Activated naive CD4-positive, alpha-beta T cell treated with anti-CD3 and anti-CD28 coated beads for 36 hours (primary cell): ENCODE measurements around the gene VPS50. TPM values are rescaled to one million over a fixed set of nuclear protein-coding genes. Genes with fewer than 3 reads are reported as not detected.
"Not testable (repeated sequence)": the region's sequence is repeated elsewhere in the genome, so short reads cannot be mapped to it uniquely, and the experiment has no call there.

ENCODE experiments used
- CTCF ChIA-PET: fragments of 350-600 bp; sonication (Branson Sonifier 250); formaldehyde crosslinking; loops from one replicate; lab custom pipeline; 2021; ENCODE audit warnings: antibody characterized with exemption; lab: Charles Lee
- DNase-seq: peaks from one replicate; pipeline ENCODE4 v3.0.0-alpha.2; 2020
- H3K27ac Mint-ChIP-seq: one replicate; pipeline ENCODE4 v1.8.0; 2021; ENCODE audit warnings: mild to moderate bottlenecking, mixed read lengths
- H3K27me3 Mint-ChIP-seq: one replicate; pipeline ENCODE4 v1.8.0; 2021; ENCODE audit warnings: low read depth, mixed read lengths
- H3K36me3 Mint-ChIP-seq: one replicate; pipeline ENCODE4 v1.8.0; 2021; ENCODE audit warnings: low read depth, mixed read lengths
- H3K4me1 Mint-ChIP-seq: one replicate; pipeline ENCODE4 v1.8.0; 2021; ENCODE audit warnings: low read depth, mixed read lengths
- H3K4me3 Mint-ChIP-seq: one replicate; pipeline ENCODE4 v1.8.0; 2021; ENCODE audit warnings: mild to moderate bottlenecking, moderate library complexity, mixed read lengths
- H3K9me3 Mint-ChIP-seq: one replicate; pipeline ENCODE4 v1.8.0; 2021; ENCODE audit warnings: mixed read lengths
- intact Hi-C: fragments of 100-400 bp; cut with micrococcal nuclease; formaldehyde crosslinking; loops from one replicate; pipeline ENCODE4 v1.15.1; 2023
- total RNA-seq, 2 experiments: library from RNA; stranded (reverse); gene quantifications; one replicate each; pipeline ENCODE4 v1.2.3, GENCODE V29; 2021

VPS50 gene
- total RNA-seq, 2 experiments from 2014 or later = 15.0 to 15.8 TPM

DNA sequence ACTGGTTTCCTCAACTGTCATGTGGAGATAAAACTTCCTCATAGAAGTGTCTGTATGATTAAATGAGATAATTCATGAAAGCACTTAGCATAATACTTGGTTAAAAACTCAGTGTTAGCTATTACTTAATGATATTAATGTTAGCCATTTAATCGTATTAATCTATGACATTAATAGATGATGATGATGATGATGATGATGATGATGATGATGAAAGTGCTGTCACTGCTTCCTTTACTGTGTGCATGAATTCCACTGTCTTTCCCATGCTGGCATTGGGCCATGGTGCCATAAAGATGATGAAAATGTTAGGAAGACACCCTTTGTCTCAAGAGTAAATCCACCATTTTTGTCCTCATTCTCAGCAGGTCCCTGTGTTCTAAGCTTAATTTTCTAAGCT, 75.8 kb downstream of the VPS50 start:
- CTCF ChIA-PET = no interaction called here
- Mint-ChIP-seq H3K4me1 (no peaks in the 10 kb centered on the region), H3K4me3 (no peak overlapping the region), H3K27me3 (no peaks in the 10 kb centered on the region), H3K36me3 (peaks cover 5% of the 10 kb centered on the region), H3K9me3 (no peaks in the 10 kb centered on the region), H3K27ac (no peak overlapping the region)
- intact Hi-C loops = no loop called here
- no peak for DNase-seq

DNA sequence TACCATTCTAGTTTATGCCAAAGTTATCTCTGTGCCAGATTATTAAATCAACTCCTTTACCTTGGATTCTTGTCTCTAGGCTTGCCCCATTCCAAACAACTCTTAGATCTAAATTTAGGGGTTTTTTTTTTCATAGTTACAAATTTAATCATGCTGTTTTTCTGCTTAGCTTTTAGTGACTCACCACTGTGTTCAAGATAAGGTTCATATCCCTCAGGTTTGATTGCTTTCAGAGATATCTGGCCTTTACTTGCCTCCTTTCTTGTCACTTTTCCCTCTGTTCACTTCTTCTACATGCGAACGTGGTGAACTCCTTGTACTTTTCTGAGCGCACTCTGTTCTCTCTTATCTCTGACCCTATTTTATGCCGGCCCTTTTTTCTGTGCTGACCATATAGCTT, 78.2 kb downstream of the VPS50 start:
- H3K4me3 Mint-ChIP-seq = no peak overlapping the region
- CTCF ChIA-PET = no interaction called here
- intact Hi-C loops = no loop called here

DNA sequence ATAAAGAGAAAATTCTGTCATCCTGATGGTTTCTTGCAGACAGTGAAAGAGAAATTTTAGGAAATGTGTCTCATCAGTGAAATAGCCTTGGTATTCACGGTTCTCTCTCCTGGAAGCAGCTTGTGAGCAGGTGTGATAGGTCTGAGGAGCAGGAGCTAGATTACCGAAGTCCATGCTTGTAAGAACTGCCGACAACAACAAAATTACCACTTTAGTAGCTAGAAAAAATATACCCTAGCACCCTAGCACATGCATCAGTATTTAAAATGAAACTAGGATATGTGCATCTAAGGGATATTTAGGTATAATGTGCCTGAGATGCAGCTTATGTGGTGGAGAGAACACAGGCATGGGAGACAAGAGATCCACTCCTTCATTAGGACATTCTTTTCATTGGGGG, 82.3 kb downstream of the VPS50 start:
- DNase-seq = no peak
- Mint-ChIP-seq H3K4me3 (no peak overlapping the region), H3K9me3 (no peaks in the 10 kb centered on the region), H3K27me3 (no peaks in the 10 kb centered on the region), H3K36me3 (peaks cover 18% of the 10 kb centered on the region), H3K27ac (no peak overlapping the region), H3K4me1 (peaks cover 10% of the 10 kb centered on the region)
- intact Hi-C loops = no loop called here
- CTCF ChIA-PET = no interaction called here

More for the DNA sequence above, 78.2 kb downstream of the VPS50 start:
- H3K4me1 Mint-ChIP-seq = no peaks in the 10 kb centered on the region
- no peaks in the 10 kb centered on the region for H3K27me3 Mint-ChIP-seq
- H3K36me3 Mint-ChIP-seq = peaks cover 7% of the 10 kb centered on the region
- H3K9me3 Mint-ChIP-seq = no peaks in the 10 kb centered on the region
- no peak overlapping the region for H3K27ac Mint-ChIP-seq
- no peak for DNase-seq

DNA sequence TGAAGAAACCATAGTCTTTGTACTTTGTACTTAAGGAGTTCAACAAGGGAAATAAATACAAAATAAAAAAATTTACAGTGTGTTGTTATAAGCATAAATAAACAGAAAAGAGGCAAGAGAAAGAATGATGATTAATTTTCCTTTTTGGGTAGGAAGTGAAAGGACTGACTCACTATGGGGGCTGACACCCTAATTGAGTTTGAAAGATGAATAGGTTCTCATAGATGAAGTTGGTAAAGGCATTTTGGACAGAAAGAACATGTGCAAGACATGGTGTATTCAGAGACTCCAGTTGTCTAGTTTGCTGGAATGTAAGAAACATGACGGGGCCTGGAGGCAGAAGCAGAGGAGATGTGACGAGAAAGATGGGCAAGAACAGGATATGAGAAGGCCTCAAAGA, 83.7 kb downstream of the VPS50 start:
- Mint-ChIP-seq H3K27ac (no peak overlapping the region), H3K4me3 (no peak overlapping the region), H3K27me3 (no peaks in the 10 kb centered on the region), H3K9me3 (no peaks in the 10 kb centered on the region), H3K4me1 (peaks cover 10% of the 10 kb centered on the region), H3K36me3 (peaks cover 21% of the 10 kb centered on the region)
- intact Hi-C loops = loop anchor here (5.0 kb wide), 1 partner anchor 36 kb away; no protein-coding TSS in a partner anchor
- CTCF ChIA-PET = no interaction called here
- no peak for DNase-seq

DNA sequence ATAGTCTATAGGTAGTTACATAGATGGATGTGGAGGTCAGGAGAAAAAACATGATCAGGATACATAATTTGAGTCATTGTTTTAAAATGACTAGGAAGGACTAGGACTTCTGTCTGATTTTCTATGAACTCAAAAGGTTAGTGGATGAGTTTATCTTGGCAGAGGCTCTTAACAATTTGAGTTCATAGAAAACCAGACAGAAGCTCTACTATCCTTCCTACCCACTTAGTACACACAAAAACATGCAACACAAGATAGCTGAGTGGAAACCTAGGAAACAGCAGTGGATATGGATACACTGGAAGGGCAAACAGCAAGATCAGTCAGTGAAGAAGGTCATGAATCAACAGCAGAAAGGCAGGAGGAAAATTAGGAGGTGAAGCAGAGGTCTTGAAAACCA, 84.6 kb downstream of the VPS50 start:
- intact Hi-C loops = loop anchor here (5.0 kb wide), 1 partner anchor 36 kb away; no protein-coding TSS in a partner anchor
- no peaks in the 10 kb centered on the region for H3K27me3 Mint-ChIP-seq
- no peak for DNase-seq
- H3K36me3 Mint-ChIP-seq = peaks cover 27% of the 10 kb centered on the region
- H3K9me3 Mint-ChIP-seq = no peaks in the 10 kb centered on the region
- CTCF ChIA-PET = no interaction called here
- H3K4me3 Mint-ChIP-seq = no peak overlapping the region
- H3K4me1 Mint-ChIP-seq = peaks cover 10% of the 10 kb centered on the region
- no peak overlapping the region for H3K27ac Mint-ChIP-seq

DNA sequence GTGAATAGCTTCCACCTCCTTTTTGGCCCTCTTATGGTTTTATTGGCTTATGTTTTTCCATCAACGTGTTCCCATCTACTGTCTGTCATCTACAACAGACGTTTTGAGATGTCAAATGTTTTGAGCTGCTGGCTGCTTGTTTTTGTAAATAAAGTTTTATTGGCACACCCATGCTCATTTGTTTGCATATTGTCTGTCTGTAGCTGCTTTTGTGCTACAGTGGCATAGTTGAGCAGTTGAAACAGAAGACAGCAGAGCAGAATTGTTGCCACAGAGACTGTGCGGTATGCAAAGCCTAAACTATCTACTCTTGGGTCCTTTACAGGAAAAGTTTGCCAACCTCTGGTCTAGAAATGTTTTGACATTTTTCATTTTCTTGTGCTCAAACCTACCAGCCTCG, 88.7 kb downstream of the VPS50 start:
- no peak overlapping the region for H3K4me3 Mint-ChIP-seq
- H3K4me1 Mint-ChIP-seq = peaks cover 8% of the 10 kb centered on the region
- intact Hi-C loops = no loop called here
- CTCF ChIA-PET = interaction anchor here (1.2 kb wide), 1 partner anchor 29 kb away, joined by 3 read pairs; no protein-coding TSS in a partner anchor
- H3K36me3 Mint-ChIP-seq = peaks cover 34% of the 10 kb centered on the region
- no peak for DNase-seq
- H3K27ac Mint-ChIP-seq = no peak overlapping the region
- no peaks in the 10 kb centered on the region for H3K27me3 Mint-ChIP-seq
- no peaks in the 10 kb centered on the region for H3K9me3 Mint-ChIP-seq

DNA sequence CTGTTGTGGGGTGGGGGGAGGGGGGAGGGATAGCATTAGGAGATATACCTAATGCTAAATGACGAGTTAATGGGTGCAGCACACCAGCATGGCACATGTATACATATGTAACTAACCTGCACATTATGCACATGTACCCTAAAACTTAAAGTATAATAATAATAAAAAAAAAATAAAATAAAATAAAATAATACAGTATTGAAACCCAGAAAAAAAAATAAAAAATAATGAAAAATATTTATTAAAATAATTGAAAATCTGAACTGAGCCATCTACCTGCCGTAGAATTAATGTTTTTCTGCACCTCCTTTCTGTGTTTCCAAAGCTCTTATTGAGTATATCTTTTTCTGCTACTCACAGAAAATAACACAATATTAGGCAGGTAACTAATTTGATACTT, 94.1 kb downstream of the VPS50 start:
- CTCF ChIA-PET, intact Hi-C loops, H3K4me1 Mint-ChIP-seq, DNase-seq, H3K27ac Mint-ChIP-seq, H3K4me3 Mint-ChIP-seq, H3K27me3 Mint-ChIP-seq, H3K9me3 Mint-ChIP-seq: not testable (repeated sequence)
- peaks cover 17% of the 10 kb centered on the region for H3K36me3 Mint-ChIP-seq

DNA sequence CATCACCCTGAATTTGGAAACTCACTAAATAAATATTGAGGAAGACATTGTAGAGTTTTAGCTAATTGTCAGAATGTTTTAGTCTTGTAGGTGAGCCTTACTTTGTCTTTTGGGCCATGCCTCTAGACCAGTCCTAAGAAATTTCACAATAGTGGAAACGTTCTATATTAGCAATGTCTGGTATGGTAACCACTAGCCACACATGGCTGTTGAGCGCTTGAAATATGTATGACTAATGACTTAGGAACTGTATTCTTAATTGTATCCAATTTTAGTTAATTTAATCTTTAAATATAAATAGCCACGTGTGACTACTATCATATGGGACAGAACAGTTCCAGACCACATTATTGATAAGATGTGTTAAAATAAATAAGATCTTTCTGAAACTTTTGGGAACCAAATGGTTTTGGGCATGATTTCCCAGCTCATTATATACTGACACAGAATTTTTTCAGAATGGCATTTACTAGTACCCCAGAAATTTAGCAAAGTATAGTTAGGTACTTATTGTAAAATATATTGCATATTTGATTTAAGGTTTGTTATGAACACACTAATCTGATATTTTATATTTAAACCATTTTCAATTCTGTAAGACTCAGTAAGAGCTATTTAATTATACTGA, 95.0 kb downstream of the VPS50 start:
- Mint-ChIP-seq H3K27ac (no peak overlapping the region), H3K9me3 (no peaks in the 10 kb centered on the region), H3K27me3 (no peaks in the 10 kb centered on the region), H3K4me1 (no peaks in the 10 kb centered on the region), H3K36me3 (peaks cover 11% of the 10 kb centered on the region), H3K4me3 (no peak overlapping the region)
- CTCF ChIA-PET = no interaction called here
- no peak for DNase-seq
- intact Hi-C loops = no loop called here

DNA sequence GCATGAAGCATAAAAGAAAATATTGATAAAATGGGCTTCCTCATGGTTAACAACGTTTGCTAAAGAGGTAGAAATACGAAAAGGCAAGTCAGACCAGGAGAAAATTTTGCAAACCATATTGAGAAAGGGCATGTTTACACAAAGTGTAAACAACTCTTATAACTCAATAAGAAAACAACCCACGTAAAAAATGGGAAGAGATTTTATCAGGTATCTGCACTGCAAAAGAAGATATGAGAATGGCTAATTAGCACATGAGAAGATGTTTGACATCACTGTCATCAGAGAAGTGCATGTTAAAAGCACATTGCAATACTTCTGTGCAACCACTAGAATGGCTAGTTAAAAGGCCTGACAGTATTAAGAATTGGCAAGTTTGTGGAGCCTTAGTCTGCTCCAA, 99.5 kb downstream of the VPS50 start:
- Mint-ChIP-seq H3K4me3 (no peak overlapping the region), H3K27me3 (no peaks in the 10 kb centered on the region), H3K27ac (no peak overlapping the region), H3K9me3 (no peaks in the 10 kb centered on the region), H3K36me3 (peaks cover 4% of the 10 kb centered on the region), H3K4me1 (no peaks in the 10 kb centered on the region)
- DNase-seq = no peak
- intact Hi-C loops = no loop called here
- CTCF ChIA-PET = interaction anchor here (0.7 kb wide), 1 partner anchor 1815 kb away, joined by 4 read pairs; no protein-coding TSS in a partner anchor

DNA sequence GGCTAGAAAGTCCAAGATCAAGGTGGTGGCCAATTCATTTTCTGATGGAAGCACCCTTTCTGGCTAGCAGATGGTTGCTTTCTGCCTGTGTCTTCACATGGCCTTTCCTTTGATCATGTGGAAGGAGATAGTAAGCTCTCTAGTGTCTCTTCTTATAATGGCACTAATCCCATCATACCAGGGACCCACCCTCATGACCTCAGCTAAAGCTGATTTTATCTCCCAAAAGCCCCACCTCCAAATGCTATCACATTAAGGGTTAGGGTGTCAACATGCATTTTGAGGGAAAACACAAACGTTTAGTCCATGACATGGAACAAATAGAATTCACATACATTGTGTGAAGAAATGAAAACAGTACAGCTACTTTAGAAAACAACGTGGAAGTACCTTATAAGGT, 100.0 kb downstream of the VPS50 start:
- Mint-ChIP-seq H3K4me1 (no peaks in the 10 kb centered on the region), H3K36me3 (peaks cover 4% of the 10 kb centered on the region), H3K4me3 (no peak overlapping the region), H3K9me3 (no peaks in the 10 kb centered on the region), H3K27ac (no peak overlapping the region), H3K27me3 (no peaks in the 10 kb centered on the region)
- CTCF ChIA-PET = no interaction called here
- DNase-seq = no peak
- intact Hi-C loops = no loop called here

DNA sequence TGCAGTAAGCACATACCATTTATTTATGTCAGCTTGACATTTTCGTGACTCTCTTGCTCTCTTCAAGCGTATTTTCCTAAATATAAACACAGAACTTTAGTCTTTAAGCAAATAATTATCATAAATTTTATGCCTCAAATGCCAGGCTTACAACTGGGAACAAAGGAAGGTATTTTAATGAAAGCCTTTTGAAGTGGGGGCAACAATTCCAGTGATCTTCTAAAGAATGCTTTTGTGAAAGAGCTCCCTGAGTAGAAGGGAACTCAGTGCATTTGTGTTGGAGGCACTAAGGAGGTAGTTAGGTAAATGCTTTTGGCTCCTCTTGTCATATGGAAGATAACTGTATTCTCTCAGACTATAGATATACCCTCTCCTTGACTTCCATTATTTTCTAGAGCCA, 104.9 kb downstream of the VPS50 start:
- Mint-ChIP-seq H3K36me3 (peaks cover 22% of the 10 kb centered on the region), H3K4me1 (no peaks in the 10 kb centered on the region), H3K9me3 (no peaks in the 10 kb centered on the region), H3K27ac (no peak overlapping the region), H3K27me3 (no peaks in the 10 kb centered on the region), H3K4me3 (no peak overlapping the region)
- CTCF ChIA-PET = interaction anchor here (0.6 kb wide), 1 partner anchor 18 kb away, joined by 5 read pairs; no protein-coding TSS in a partner anchor
- no peak for DNase-seq
- intact Hi-C loops = no loop called here

DNA sequence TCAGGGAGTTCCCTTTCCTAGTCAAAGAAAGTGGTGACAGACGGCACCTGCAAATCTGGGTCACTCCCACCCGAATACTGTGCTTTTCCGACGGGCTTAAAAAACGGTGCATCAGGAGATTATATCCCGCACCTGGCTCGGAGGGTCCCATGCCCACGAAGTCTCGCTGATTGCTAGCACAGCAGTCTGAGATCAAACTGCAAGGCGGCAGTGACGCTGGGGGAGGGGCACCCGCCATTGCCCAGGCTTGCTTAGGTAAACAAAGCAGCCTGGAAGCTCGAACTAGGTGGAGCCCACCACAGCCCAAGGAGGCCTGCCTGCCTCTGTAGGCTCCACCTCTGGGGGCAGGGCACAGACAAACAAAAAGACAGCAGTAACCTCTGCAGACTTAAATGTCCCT, 110.0 kb downstream of the VPS50 start:
- intact Hi-C loops = not testable (repeated sequence)

DNA sequence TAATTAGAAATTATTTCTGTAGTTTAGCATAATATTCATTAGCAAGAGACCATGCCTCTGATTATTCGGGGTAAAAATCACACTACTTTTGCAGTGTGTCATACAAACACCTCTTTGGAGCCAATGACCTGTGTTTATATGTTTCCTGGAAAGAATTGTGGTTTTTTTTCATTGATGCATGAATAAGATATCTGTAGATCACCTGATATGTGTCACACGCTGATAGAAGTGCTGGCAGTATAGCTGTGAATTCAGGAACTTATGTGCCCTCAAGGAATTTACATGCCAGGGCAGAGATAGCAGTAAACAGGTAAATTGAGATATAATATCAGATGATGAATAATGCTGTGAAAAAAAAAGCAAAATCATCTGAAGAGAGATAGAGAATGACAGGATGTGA, 118.2 kb downstream of the VPS50 start:
- H3K9me3 Mint-ChIP-seq = no peaks in the 10 kb centered on the region
- H3K36me3 Mint-ChIP-seq = peaks cover 7% of the 10 kb centered on the region
- H3K27me3 Mint-ChIP-seq = no peaks in the 10 kb centered on the region
- CTCF ChIA-PET = interaction anchor here (1.0 kb wide), 2 partner anchors 30 to 76 kb away, joined by 3 read pairs; no protein-coding TSS in a partner anchor
- peak overlapping the region; percentile 13 for H3K27ac Mint-ChIP-seq
- DNase-seq = no peak
- no peaks in the 10 kb centered on the region for H3K4me1 Mint-ChIP-seq
- no peak overlapping the region for H3K4me3 Mint-ChIP-seq
- intact Hi-C loops = loop anchor here (5.0 kb wide), 1 partner anchor 33 kb away; no protein-coding TSS in a partner anchor

More for the DNA sequence above, 110.0 kb downstream of the VPS50 start:
- H3K4me1 Mint-ChIP-seq, DNase-seq, CTCF ChIA-PET, H3K9me3 Mint-ChIP-seq, H3K27me3 Mint-ChIP-seq, H3K4me3 Mint-ChIP-seq, H3K27ac Mint-ChIP-seq: not testable (repeated sequence)
- H3K36me3 Mint-ChIP-seq = peaks cover 22% of the 10 kb centered on the region
